ENCODE data around the gene PCGF3. TPM values are rescaled to one million over a fixed set of nuclear protein-coding genes. Genes with fewer than 3 reads are reported as not detected.
"Not testable (repeated sequence)": the region's sequence is repeated elsewhere in the genome, so short reads cannot be mapped to it uniquely, and the experiment has no call there.

The PCGF3 gene
- total RNA-seq, 6 experiments from 2014 or later = 13.0 to 23.5 (median 14.7) TPM

DNA sequence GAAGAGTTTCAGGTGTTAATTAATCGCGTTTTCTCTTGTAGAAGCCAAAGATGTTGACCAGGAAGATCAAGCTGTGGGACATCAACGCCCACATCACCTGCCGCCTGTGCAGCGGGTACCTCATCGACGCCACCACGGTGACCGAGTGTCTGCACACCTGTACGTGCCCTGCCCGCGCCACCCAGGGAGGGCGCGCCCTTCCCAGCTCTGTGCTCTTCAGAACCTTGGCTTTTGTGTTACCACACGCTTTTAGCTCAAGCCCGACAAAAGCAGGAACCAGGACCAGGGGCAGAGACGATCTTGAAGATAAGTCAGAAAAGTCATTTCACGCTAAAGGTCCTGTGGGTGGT, 28.0 kb downstream of the PCGF3 start:
- DNase-seq (no peak), ATAC-seq (no peak)
- intact Hi-C loops (cut with DNase I) = no loop called here
- no peaks in the 10 kb centered on the region for H3K4me1 ChIP-seq
- H3K27me3 ChIP-seq = no peaks in the 10 kb centered on the region
- 86% methylated on average over 11 of the region's 18 CpGs for WGBS (ENCODE audit: insufficient coverage, low coverage, low lambda C conversion rate, missing lambda C conversion rate)
- no peaks in the 10 kb centered on the region for H3K9me3 ChIP-seq
- no peak for TF ChIP-seq POLR2A (IDR thresholded peaks at IDR 0.05)
- TF ChIP-seq, protein P1, sequence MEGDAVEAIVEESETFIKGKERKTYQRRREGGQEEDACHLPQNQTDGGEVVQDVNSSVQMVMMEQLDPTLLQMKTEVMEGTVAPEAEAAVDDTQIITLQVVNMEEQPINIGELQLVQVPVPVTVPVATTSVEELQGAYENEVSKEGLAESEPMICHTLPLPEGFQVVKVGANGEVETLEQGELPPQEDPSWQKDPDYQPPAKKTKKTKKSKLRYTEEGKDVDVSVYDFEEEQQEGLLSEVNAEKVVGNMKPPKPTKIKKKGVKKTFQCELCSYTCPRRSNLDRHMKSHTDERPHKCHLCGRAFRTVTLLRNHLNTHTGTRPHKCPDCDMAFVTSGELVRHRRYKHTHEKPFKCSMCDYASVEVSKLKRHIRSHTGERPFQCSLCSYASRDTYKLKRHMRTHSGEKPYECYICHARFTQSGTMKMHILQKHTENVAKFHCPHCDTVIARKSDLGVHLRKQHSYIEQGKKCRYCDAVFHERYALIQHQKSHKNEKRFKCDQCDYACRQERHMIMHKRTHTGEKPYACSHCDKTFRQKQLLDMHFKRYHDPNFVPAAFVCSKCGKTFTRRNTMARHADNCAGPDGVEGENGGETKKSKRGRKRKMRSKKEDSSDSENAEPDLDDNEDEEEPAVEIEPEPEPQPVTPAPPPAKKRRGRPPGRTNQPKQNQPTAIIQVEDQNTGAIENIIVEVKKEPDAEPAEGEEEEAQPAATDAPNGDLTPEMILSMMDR (IDR thresholded peaks at IDR 0.05) = no peak
- H3K36me3 ChIP-seq = peaks cover 0 to 55% (median 23%) of the 10 kb centered on the region in 4 donors
- H3K27ac ChIP-seq = no peak overlapping the region
- H3K4me3 ChIP-seq = no peak overlapping the region

DNA sequence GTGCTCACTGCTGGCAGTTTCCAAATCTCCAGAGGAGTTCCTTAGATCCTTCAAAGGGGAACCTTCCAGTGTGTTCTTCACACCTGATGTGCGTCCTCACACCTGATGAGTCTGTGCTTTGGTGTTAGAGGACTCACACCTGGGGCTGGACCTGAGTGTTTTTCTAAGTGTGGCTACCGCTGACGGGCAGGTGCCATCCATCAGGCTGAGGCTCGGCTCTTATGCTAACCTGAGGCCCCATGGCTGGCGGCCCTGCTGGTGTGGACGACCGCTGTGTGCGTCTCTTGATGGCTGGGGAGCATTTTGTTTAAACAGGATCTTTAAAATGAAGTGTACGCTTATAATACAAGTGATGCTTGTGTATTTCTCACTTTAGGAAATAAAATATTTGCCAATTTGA, 28.4 kb downstream of the PCGF3 start:
- intact Hi-C loops (cut with DNase I) = no loop called here
- DNase-seq (no peak), ATAC-seq (no peak)
- Histone ChIP-seq H3K36me3 (peaks cover 0 to 55% (median 23%) of the 10 kb centered on the region in 4 donors), H3K9me3 (no peaks in the 10 kb centered on the region), H3K27me3 (no peaks in the 10 kb centered on the region), H3K27ac (no peak overlapping the region), H3K4me1 (no peaks in the 10 kb centered on the region), H3K4me3 (no peak overlapping the region)
- 89% methylated on average over 8 of the region's 9 CpGs for WGBS (ENCODE audit: insufficient coverage, low coverage, low lambda C conversion rate, missing lambda C conversion rate)
- TF ChIP-seq, protein P1 (IDR thresholded peaks at IDR 0.05) = no peak
- TF ChIP-seq POLR2A (IDR thresholded peaks at IDR 0.05) = no peak

DNA sequence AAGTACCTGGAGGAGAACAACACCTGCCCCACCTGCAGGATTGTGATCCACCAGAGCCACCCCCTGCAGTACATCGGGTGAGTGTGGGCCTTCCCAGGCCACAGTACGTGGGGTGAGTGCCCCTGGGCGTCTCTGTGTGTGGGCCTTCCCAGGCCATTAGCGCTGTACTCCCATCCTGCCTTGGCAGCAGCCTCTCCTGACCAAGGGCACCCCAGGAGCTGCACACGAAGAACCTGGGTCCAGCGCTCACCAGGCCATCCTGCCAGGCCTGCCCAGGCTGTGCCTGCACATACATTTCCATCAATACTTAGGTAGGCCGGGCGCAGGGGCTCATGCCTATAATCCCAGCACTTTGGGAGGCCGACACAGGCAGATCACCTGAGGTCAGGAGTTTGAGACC, 29.3 kb downstream of the PCGF3 start:
- Histone ChIP-seq H3K4me1 (no peaks in the 10 kb centered on the region), H3K4me3 (no peak overlapping the region), H3K27ac (no peak overlapping the region), H3K9me3 (no peaks in the 10 kb centered on the region), H3K36me3 (peaks cover 0 to 55% (median 25%) of the 10 kb centered on the region in 4 donors), H3K27me3 (no peaks in the 10 kb centered on the region)
- no peak for ATAC-seq
- WGBS (ENCODE audit: insufficient coverage, low coverage, low lambda C conversion rate, missing lambda C conversion rate) = 80% methylated on average over 1 of the region's 9 CpGs
- TF ChIP-seq POLR2A (IDR thresholded peaks at IDR 0.05) = no peak
- TF ChIP-seq, protein P1 (IDR thresholded peaks at IDR 0.05) = no peak
- intact Hi-C loops (cut with DNase I) = no loop called here
- DNase-seq = no peak

DNA sequence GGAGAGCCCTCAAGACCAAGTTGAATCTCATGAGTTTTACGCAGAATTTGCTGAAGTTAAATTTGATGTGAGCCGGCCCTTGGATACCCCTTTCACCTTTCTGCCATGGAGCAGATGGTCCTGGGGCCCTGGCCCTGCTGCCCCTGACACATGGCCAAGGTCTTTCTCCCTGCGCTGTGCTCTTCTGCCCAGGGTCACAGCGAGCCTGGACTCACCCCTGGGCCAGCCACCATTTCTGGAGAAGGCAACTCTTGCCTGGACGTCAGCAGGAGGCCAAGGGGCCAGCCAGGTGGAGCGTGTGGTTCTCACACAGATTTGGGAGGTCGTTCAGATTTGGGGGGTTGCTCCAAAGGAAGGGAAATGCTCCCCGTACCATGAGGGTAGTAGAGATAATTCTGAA, 30.0 kb downstream of the PCGF3 start:
- intact Hi-C loops (cut with DNase I) = no loop called here
- 100% methylated on average over 4 of the region's 8 CpGs for WGBS (ENCODE audit: insufficient coverage, low coverage, low lambda C conversion rate, missing lambda C conversion rate)
- Histone ChIP-seq H3K27me3 (no peaks in the 10 kb centered on the region), H3K27ac (no peak overlapping the region), H3K4me1 (no peaks in the 10 kb centered on the region), H3K4me3 (no peak overlapping the region), H3K36me3 (peaks cover 0 to 52% (median 25%) of the 10 kb centered on the region in 4 donors), H3K9me3 (no peaks in the 10 kb centered on the region)
- ATAC-seq (no peak), DNase-seq (no peak)
- no peak for TF ChIP-seq POLR2A (IDR thresholded peaks at IDR 0.05)
- TF ChIP-seq, protein P1 (IDR thresholded peaks at IDR 0.05) = no peak

DNA sequence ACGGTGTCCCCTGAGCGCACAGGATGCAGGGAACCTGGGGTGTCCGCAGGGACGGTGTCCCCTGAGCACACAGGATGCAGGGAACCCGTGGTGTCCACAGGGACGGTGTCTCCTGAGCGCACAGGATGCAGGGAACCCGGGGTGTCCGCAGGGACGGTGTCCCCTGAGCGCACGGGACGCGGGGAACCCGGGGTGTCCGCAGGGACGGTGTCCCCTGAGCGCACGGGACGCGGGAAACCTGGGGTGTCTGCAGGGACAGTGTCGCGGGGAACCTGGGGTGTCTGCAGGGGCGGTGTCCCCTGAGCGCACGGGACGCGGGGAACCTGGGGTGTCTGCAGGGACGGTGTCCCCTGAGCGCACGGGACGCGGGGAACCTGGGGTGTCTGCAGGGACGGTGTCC, 30.9 kb downstream of the PCGF3 start:
- H3K27ac ChIP-seq; H3K9me3 ChIP-seq; DNase-seq; H3K4me3 ChIP-seq; intact Hi-C loops (cut with DNase I); H3K4me1 ChIP-seq; H3K27me3 ChIP-seq; ATAC-seq: not testable (repeated sequence)
- WGBS (ENCODE audit: insufficient coverage, low coverage, low lambda C conversion rate, missing lambda C conversion rate) = 95% methylated on average over 8 of the region's 34 CpGs
- peaks cover 0 to 51% (median 22%) of the 10 kb centered on the region in 4 donors for H3K36me3 ChIP-seq

Measured in right lobe of liver (tissue), 6 donors.